ENCODE data around the gene PPP1R15B.

PPP1R15B gene

DNA sequence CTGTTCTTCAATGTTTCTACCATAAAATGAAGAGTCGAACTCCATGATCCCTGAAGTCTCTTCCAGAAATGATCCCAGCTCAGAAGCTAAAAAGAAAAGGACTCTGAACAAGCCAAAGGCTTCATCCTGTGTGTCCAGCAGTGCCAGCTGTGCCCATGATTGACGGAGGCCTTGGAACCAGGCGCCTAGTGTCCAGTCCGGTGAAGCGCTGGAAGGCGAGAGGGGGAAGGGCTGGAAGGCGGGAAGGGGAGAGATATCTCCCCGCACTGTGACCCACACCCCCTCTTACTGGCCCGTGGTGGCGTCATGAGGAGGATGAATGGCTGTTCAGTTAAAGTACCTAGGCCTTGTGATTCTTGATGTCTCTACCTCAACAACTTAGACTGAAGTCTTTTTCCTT, 41.4 kb downstream of the PPP1R15B start:
- Histone ChIP-seq H3K18ac (ENCODE audit: low read depth in 1 of 2, low read length in 2 of 2) (no peak overlapping the region), H4K91ac (ENCODE audit: low read length) (no peak overlapping the region), H2BK5ac (ENCODE audit: low read depth, low read length, poor library complexity, severe bottlenecking) (no peak overlapping the region), H2AK5ac (ENCODE audit: low read length, severe bottlenecking) (no peak overlapping the region), H3K27ac (ENCODE audit: low read length, poor library complexity, severe bottlenecking) (no peak overlapping the region), H3K9me3 (ENCODE audit: control insufficient read depth, low read length) (no peaks in the 10 kb centered on the region), H3K36me3 (ENCODE audit: control insufficient read depth in 1 of 2, insufficient read depth in 2 of 2, low read depth in 1 of 2, low read length in 2 of 2) (no peaks in the 10 kb centered on the region), H3K4me2 (ENCODE audit: low read length, poor library complexity, severe bottlenecking) (no peak overlapping the region), H2BK120ac (ENCODE audit: low read depth, low read length) (no peak overlapping the region), H3K9ac (ENCODE audit: low read length) (no peak overlapping the region), H2BK12ac (ENCODE audit: low read length in 2 of 2) (no peak overlapping the region), H3K27me3 (ENCODE audit: control insufficient read depth in 1 of 2, insufficient read depth in 1 of 2, low read length in 2 of 2) (peaks cover 72 to 97% of the 10 kb centered on the region in 2 experiments), H2BK15ac (ENCODE audit: low read depth, poor library complexity, severe bottlenecking) (no peak overlapping the region), H3K14ac (ENCODE audit: low read length in 2 of 2) (no peak overlapping the region), H3K23ac (ENCODE audit: low read length in 2 of 2) (no peak overlapping the region), H2AFZ (ENCODE audit: low read depth, low read length) (no peak overlapping the region), H3K4me3 (ENCODE audit: insufficient read depth in 1 of 2, low read depth in 1 of 2, low read length in 2 of 2) (no peak overlapping the region), H3K4me1 (ENCODE audit: control insufficient read depth, insufficient read depth, low read depth, low read length) (no peaks in the 10 kb centered on the region), H3K79me1 (replicated peaks; ENCODE audit: low read length, poor library complexity, severe bottlenecking) (no peaks in the 10 kb centered on the region), H4K8ac (ENCODE audit: low read length) (no peak overlapping the region), H3K4ac (ENCODE audit: low read depth in 1 of 2, low read length in 2 of 2) (no peak overlapping the region)
- 94% methylated on average over 7 of the region's 10 CpGs for WGBS
- DNase-seq = no peak

DNA sequence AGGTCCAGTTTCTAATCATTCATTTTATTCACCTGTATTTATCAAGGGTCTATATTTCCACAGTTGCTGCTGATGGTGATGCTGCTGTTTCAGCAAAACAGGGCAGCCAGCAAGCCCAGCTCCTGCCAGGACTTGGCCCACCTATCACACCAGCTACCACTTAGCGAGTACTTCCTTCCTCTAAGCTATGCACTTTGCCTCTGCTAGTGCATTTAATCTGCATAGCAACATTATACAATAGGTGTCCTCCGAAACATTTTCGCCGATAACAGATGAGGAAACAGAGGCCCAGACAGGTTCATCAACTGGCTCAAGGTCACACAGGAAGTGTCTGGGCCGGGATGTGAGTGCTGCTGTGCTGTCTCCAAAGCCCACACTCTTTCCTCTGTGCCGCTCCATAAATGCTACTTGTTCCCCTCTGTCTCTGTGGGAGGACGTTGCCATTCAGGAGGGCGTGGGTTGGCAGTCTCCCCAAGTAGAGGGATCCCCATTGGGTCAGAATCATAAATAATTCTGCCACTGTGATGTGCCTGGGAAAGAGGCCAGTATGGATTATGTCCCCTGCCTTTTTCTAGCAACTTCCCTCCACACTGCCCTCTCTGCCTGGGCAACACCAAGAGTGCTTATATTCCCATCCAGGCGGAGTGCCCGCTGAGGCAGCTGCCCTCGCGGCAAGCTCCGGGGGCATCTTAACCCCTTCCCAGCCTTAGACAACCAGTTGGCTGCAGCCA, 42.5 kb downstream of the PPP1R15B start:
- no peaks in the 10 kb centered on the region for H3K9me3 ChIP-seq (ENCODE audit: control insufficient read depth, low read length)
- peaks cover 72 to 97% of the 10 kb centered on the region in 2 experiments for H3K27me3 ChIP-seq (ENCODE audit: control insufficient read depth in 1 of 2, insufficient read depth in 1 of 2, low read length in 2 of 2)
- no peak overlapping the region for H2BK5ac ChIP-seq (ENCODE audit: low read depth, low read length, poor library complexity, severe bottlenecking)
- no peaks in the 10 kb centered on the region for H3K36me3 ChIP-seq (ENCODE audit: control insufficient read depth in 1 of 2, insufficient read depth in 2 of 2, low read depth in 1 of 2, low read length in 2 of 2)
- H3K4me1 ChIP-seq (ENCODE audit: control insufficient read depth, insufficient read depth, low read depth, low read length) = no peaks in the 10 kb centered on the region
- H3K18ac ChIP-seq (ENCODE audit: low read depth in 1 of 2, low read length in 2 of 2) = no peak overlapping the region
- H4K91ac ChIP-seq (ENCODE audit: low read length) = no peak overlapping the region
- no peak overlapping the region for H3K23ac ChIP-seq (ENCODE audit: low read length in 2 of 2)
- no peaks in the 10 kb centered on the region for H3K79me1 ChIP-seq (replicated peaks; ENCODE audit: low read length, poor library complexity, severe bottlenecking)
- H2AK5ac ChIP-seq (ENCODE audit: low read length, severe bottlenecking) = no peak overlapping the region
- DNase-seq = no peak
- WGBS = 91% methylated on average over 11 of the region's 13 CpGs
- no peak overlapping the region for H2BK120ac ChIP-seq (ENCODE audit: low read depth, low read length)
- no peak overlapping the region for H3K9ac ChIP-seq (ENCODE audit: low read length)
- no peak overlapping the region for H3K4me3 ChIP-seq (ENCODE audit: insufficient read depth in 1 of 2, low read depth in 1 of 2, low read length in 2 of 2)
- H3K4me2 ChIP-seq (ENCODE audit: low read length, poor library complexity, severe bottlenecking) = no peak overlapping the region
- H3K14ac ChIP-seq (ENCODE audit: low read length in 2 of 2) = no peak overlapping the region
- no peak overlapping the region for H3K27ac ChIP-seq (ENCODE audit: low read length, poor library complexity, severe bottlenecking)
- no peak overlapping the region for H2BK12ac ChIP-seq (ENCODE audit: low read length in 2 of 2)
- H3K4ac ChIP-seq (ENCODE audit: low read depth in 1 of 2, low read length in 2 of 2) = no peak overlapping the region
- no peak overlapping the region for H2BK15ac ChIP-seq (ENCODE audit: low read depth, poor library complexity, severe bottlenecking)
- no peak overlapping the region for H2AFZ ChIP-seq (ENCODE audit: low read depth, low read length)
- H4K8ac ChIP-seq (ENCODE audit: low read length) = no peak overlapping the region

DNA sequence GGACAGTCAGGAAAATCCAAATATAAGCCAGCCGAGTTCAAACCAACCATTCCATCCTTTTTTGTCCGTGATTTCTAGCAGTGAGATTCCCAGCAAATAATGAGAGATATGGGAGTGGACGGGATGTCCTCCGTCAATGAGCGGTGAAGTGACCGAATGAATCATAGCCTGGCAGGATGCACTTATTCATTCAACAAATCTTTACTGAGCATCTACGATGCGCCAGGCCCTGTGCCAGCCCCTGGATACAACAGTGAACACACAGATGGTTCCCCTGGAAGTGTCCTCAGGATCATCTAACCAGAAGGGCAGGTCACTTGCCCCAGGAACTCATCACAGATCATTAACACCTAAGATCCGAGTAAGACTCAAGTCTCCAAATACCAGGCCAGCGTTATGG, 43.7 kb downstream of the PPP1R15B start:
- WGBS = 86% methylated on average over 9 of the region's 10 CpGs

DNA sequence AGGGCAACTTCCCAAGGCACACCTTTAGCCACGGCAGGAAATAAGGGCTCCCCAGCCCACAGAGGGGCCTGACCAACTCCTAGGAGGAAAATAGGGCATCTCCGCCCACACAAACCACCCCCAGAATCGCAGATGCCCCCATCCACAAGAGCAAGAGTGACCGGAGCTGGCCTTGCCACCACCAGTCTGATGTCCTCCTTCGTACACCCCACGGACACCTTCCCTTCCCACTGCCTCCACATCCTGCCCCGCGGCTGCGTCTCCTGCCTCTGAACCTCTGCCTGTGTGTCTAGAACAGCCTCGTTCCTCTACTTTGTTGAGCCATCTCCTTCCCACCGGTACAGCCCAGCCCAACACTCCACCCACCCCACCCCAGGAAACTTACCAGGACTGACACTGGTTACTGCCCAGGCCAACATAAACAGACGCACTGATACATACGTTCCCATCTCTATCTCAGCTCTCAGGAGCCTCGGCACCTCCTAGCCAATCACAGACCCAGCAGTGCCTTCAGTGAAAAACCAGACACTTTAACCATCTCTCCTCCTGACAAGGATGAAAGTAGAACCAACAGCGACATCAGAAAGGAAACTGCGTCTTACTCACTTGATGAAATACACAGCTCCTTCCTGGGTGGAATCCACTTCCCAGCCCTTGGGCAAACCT, 44.3 kb downstream of the PPP1R15B start:
- H2BK120ac ChIP-seq (ENCODE audit: low read depth, low read length) = no peak overlapping the region
- WGBS = 80% methylated on average over 16 of the region's 16 CpGs

More for the DNA sequence above, 43.7 kb downstream of the PPP1R15B start:
- H3K4me1 ChIP-seq (ENCODE audit: control insufficient read depth, insufficient read depth, low read depth, low read length) = peaks cover 5% of the 10 kb centered on the region
- H3K79me1 ChIP-seq (replicated peaks; ENCODE audit: low read length, poor library complexity, severe bottlenecking) = no peaks in the 10 kb centered on the region
- no peak overlapping the region for H3K18ac ChIP-seq (ENCODE audit: low read depth in 1 of 2, low read length in 2 of 2)
- H3K4me2 ChIP-seq (ENCODE audit: low read length, poor library complexity, severe bottlenecking) = no peak overlapping the region
- no peak for DNase-seq
- no peak overlapping the region for H4K8ac ChIP-seq (ENCODE audit: low read length)
- peaks cover 0 to 3% of the 10 kb centered on the region in 2 experiments for H3K36me3 ChIP-seq (ENCODE audit: control insufficient read depth in 1 of 2, insufficient read depth in 2 of 2, low read depth in 1 of 2, low read length in 2 of 2)
- no peak overlapping the region for H2AFZ ChIP-seq (ENCODE audit: low read depth, low read length)
- no peak overlapping the region for H2BK15ac ChIP-seq (ENCODE audit: low read depth, poor library complexity, severe bottlenecking)
- H3K23ac ChIP-seq (ENCODE audit: low read length in 2 of 2) = no peak overlapping the region
- H3K4me3 ChIP-seq (ENCODE audit: insufficient read depth in 1 of 2, low read depth in 1 of 2, low read length in 2 of 2) = no peak overlapping the region
- no peak overlapping the region for H3K4ac ChIP-seq (ENCODE audit: low read depth in 1 of 2, low read length in 2 of 2)
- no peak overlapping the region for H3K9ac ChIP-seq (ENCODE audit: low read length)
- peaks cover 64 to 91% of the 10 kb centered on the region in 2 experiments for H3K27me3 ChIP-seq (ENCODE audit: control insufficient read depth in 1 of 2, insufficient read depth in 1 of 2, low read length in 2 of 2)
- H2BK5ac ChIP-seq (ENCODE audit: low read depth, low read length, poor library complexity, severe bottlenecking) = no peak overlapping the region
- H3K14ac ChIP-seq (ENCODE audit: low read length in 2 of 2) = no peak overlapping the region
- H2AK5ac ChIP-seq (ENCODE audit: low read length, severe bottlenecking) = no peak overlapping the region
- H3K27ac ChIP-seq (ENCODE audit: low read length, poor library complexity, severe bottlenecking) = no peak overlapping the region
- H3K9me3 ChIP-seq (ENCODE audit: control insufficient read depth, low read length) = no peaks in the 10 kb centered on the region
- H4K91ac ChIP-seq (ENCODE audit: low read length) = no peak overlapping the region
- H2BK120ac ChIP-seq (ENCODE audit: low read depth, low read length) = no peak overlapping the region
- no peak overlapping the region for H2BK12ac ChIP-seq (ENCODE audit: low read length in 2 of 2)

More for the DNA sequence above, 44.3 kb downstream of the PPP1R15B start:
- no peak overlapping the region for H2AFZ ChIP-seq (ENCODE audit: low read depth, low read length)
- peaks cover 68 to 91% of the 10 kb centered on the region in 2 experiments for H3K27me3 ChIP-seq (ENCODE audit: control insufficient read depth in 1 of 2, insufficient read depth in 1 of 2, low read length in 2 of 2)
- no peak overlapping the region for H3K4ac ChIP-seq (ENCODE audit: low read depth in 1 of 2, low read length in 2 of 2)
- DNase-seq = no peak
- no peak overlapping the region for H3K14ac ChIP-seq (ENCODE audit: low read length in 2 of 2)
- no peak overlapping the region for H3K4me3 ChIP-seq (ENCODE audit: insufficient read depth in 1 of 2, low read depth in 1 of 2, low read length in 2 of 2)
- H2BK5ac ChIP-seq (ENCODE audit: low read depth, low read length, poor library complexity, severe bottlenecking) = no peak overlapping the region
- H3K4me1 ChIP-seq (ENCODE audit: control insufficient read depth, insufficient read depth, low read depth, low read length) = peaks cover 5% of the 10 kb centered on the region
- no peak overlapping the region for H3K9ac ChIP-seq (ENCODE audit: low read length)
- H3K4me2 ChIP-seq (ENCODE audit: low read length, poor library complexity, severe bottlenecking) = no peak overlapping the region
- H2BK12ac ChIP-seq (ENCODE audit: low read length in 2 of 2) = no peak overlapping the region
- no peak overlapping the region for H4K91ac ChIP-seq (ENCODE audit: low read length)
- no peaks in the 10 kb centered on the region for H3K79me1 ChIP-seq (replicated peaks; ENCODE audit: low read length, poor library complexity, severe bottlenecking)
- no peak overlapping the region for H4K8ac ChIP-seq (ENCODE audit: low read length)
- H3K36me3 ChIP-seq (ENCODE audit: control insufficient read depth in 1 of 2, insufficient read depth in 2 of 2, low read depth in 1 of 2, low read length in 2 of 2) = peaks cover 0 to 3% of the 10 kb centered on the region in 2 experiments
- no peak overlapping the region for H2BK15ac ChIP-seq (ENCODE audit: low read depth, poor library complexity, severe bottlenecking)
- H3K9me3 ChIP-seq (ENCODE audit: control insufficient read depth, low read length) = no peaks in the 10 kb centered on the region
- H2AK5ac ChIP-seq (ENCODE audit: low read length, severe bottlenecking) = no peak overlapping the region
- no peak overlapping the region for H3K27ac ChIP-seq (ENCODE audit: low read length, poor library complexity, severe bottlenecking)
- H3K23ac ChIP-seq (ENCODE audit: low read length in 2 of 2) = no peak overlapping the region
- H3K18ac ChIP-seq (ENCODE audit: low read depth in 1 of 2, low read length in 2 of 2) = no peak overlapping the region

All from mesenchymal stem cell (in vitro differentiated cells and primary cell).